ENCODE data around the gene JMJD1C. TPM values are rescaled to one million over a fixed set of nuclear protein-coding genes. Genes with fewer than 3 reads are reported as not detected.
A peak's percentile ranks its signal among the peaks of the same experiment; 100 is the strongest.

Gene JMJD1C
- total RNA-seq, 6 experiments from 2014 or later, result 29.6 to 53.3 (median 38.2) TPM

- intact Hi-C loops (cut with DNase I), result no loop called here
- 15% methylated on average over 2 of the region's 2 CpGs for WGBS (ENCODE audit: insufficient coverage, low coverage, low lambda C conversion rate, missing lambda C conversion rate)
- Histone ChIP-seq H3K4me1 (peaks cover 0 to 37% (median 13%) of the 10 kb centered on the region in 4 donors), H3K27ac (peak overlapping the region in 1 of 3 donors; percentile 16), H3K4me3 (no peak overlapping the region), H3K9me3 (no peaks in the 10 kb centered on the region), H3K27me3 (no peaks in the 10 kb centered on the region), H3K36me3 (peaks cover 0 to 22% (median 1%) of the 10 kb centered on the region in 4 donors)
- TF ChIP-seq CTCF (IDR thresholded peaks at IDR 0.05) (no peak), POLR2A (IDR thresholded peaks at IDR 0.05) (no peak)
- no peak for DNase-seq
- peak; percentile 53 to 73 (median 68) for ATAC-seq
Measured at GRCh38 chr10:63168821-63169462, 296.8 kb downstream of the JMJD1C start.

DNA sequence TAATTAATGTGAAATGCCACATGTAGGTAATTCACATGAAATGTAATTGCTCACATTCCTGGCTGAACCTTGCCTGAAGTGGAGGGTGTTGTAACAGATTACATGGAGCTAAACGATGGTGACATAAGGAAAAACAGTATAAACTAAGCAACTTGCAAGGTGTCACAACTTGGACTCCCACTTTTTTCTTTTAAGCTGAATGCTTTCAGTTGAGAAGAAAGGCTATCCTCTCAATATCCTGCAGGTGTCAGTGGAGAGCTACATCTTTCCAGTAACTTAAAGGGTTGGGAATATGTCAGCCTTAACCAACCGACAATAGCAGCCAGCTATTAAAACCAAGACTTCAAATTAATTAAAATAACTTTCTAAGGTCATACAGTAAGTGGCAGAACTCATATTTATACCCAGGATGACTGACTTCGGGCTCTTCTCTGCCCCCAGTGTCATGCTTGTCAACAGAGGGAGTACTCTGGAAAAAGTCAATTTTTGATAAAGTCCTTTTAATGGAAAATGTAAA is 299.0 kb downstream of the JMJD1C start:
- peaks cover 0 to 17% (median 1%) of the 10 kb centered on the region in 4 donors for H3K36me3 ChIP-seq
- no peaks in the 10 kb centered on the region for H3K9me3 ChIP-seq
- DNase-seq (no peak), ATAC-seq (peak; percentile 76 to 80 (median 78))
- WGBS (ENCODE audit: insufficient coverage, low coverage, low lambda C conversion rate, missing lambda C conversion rate), result 2% methylated on average over 3 of the region's 3 CpGs
- H3K27ac ChIP-seq, result no peak overlapping the region
- no peaks in the 10 kb centered on the region for H3K27me3 ChIP-seq
- no peak overlapping the region for H3K4me3 ChIP-seq
- intact Hi-C loops (cut with DNase I), result no loop called here
- H3K4me1 ChIP-seq, result peaks cover 0 to 41% (median 13%) of the 10 kb centered on the region in 4 donors
- TF ChIP-seq CTCF (IDR thresholded peaks at IDR 0.05) (peak; percentile 73 to 88 (median 80)), POLR2A (IDR thresholded peaks at IDR 0.05) (no peak)

DNA sequence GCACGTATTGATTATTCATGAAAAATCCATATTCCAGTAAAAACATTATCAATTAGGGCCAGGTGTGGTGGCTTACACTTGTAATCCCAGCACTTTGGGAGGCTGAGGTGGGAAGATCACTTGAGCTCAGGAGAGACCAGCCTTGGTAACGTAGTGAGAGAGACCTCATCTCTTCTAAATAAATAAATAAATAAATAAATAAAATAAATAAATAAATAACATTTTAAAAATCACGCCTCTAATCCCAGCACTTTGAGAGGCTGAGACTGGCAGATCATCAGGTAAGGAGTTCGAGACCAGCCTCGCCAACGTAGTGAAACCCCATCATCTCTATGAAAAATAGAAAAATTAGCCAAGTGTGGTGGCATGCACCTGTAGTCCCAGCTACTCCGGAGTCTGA is 300.5 kb downstream of the JMJD1C start:
- ATAC-seq (no peak), DNase-seq (no peak)
- Histone ChIP-seq H3K27me3 (no peaks in the 10 kb centered on the region), H3K4me1 (peaks cover 0 to 30% (median 8%) of the 10 kb centered on the region in 4 donors), H3K36me3 (peaks cover 0 to 17% (median 1%) of the 10 kb centered on the region in 4 donors), H3K4me3 (no peak overlapping the region), H3K9me3 (no peaks in the 10 kb centered on the region), H3K27ac (no peak overlapping the region)
- TF ChIP-seq CTCF (IDR thresholded peaks at IDR 0.05), result no peak
- no peak for TF ChIP-seq POLR2A (IDR thresholded peaks at IDR 0.05)
- intact Hi-C loops (cut with DNase I), result no loop called here
- 74% methylated on average over 4 of the region's 7 CpGs for WGBS (ENCODE audit: insufficient coverage, low coverage, low lambda C conversion rate, missing lambda C conversion rate)

GRCh38 chr10:63164166-63164623 is 301.6 kb downstream of the JMJD1C start:
- H3K4me1 ChIP-seq, result peaks cover 0 to 19% (median 3%) of the 10 kb centered on the region in 4 donors
- peak overlapping the region in 2 of 3 donors; percentile 27 to 50 for H3K27ac ChIP-seq
- intact Hi-C loops (cut with DNase I), result no loop called here
- H3K4me3 ChIP-seq, result no peak overlapping the region
- peaks cover 0 to 10% (median 0%) of the 10 kb centered on the region in 4 donors for H3K36me3 ChIP-seq
- DNase-seq (peak in 1 of 3 donors; percentile 49), ATAC-seq (peak; percentile 68 to 77 (median 72))
- TF ChIP-seq POLR2A (IDR thresholded peaks at IDR 0.05) (no peak), CTCF (IDR thresholded peaks at IDR 0.05) (no peak)
- no peaks in the 10 kb centered on the region for H3K27me3 ChIP-seq
- H3K9me3 ChIP-seq, result no peaks in the 10 kb centered on the region
- WGBS (ENCODE audit: insufficient coverage, low coverage, low lambda C conversion rate, missing lambda C conversion rate), result 36% methylated on average over 1 of the region's 2 CpGs
